ENCODE measurements around the gene RALGAPA2. TPM values are rescaled to one million over a fixed set of nuclear protein-coding genes. Genes with fewer than 3 reads are reported as not detected.

The RALGAPA2 gene
- total RNA-seq, 2 experiments from 2014 or later = 20.2 to 26.4 TPM

GRCh38 chr20:20395903-20396568 lies 316.4 kb downstream of the RALGAPA2 start:
- ATAC-seq (no peak), DNase-seq (no peak)
- Mint-ChIP-seq H3K4me3 (no peak overlapping the region), H3K27ac (no peak overlapping the region), H3K4me1 (no peaks in the 10 kb centered on the region), H3K36me3 (ENCODE audit: low read depth) (peaks cover 10% of the 10 kb centered on the region), H3K9me3 (ENCODE audit: low read depth) (no peaks in the 10 kb centered on the region), H3K27me3 (no peaks in the 10 kb centered on the region)
- ChIA-PET POLR2A (no interaction called here), CTCF (no interaction called here)
- intact Hi-C loops (cut with DNase I, micrococcal nuclease) = no loop called here

- ATAC-seq = no peak
- no peaks in the 10 kb centered on the region for H3K27me3 Mint-ChIP-seq
Measured at GRCh38 chr20:20395087-20395486, 317.4 kb downstream of the RALGAPA2 start.

GRCh38 chr20:20393207-20394120 lies 319.0 kb downstream of the RALGAPA2 start:
- DNase-seq = no peak
- POLR2A ChIA-PET = no interaction called here
- Mint-ChIP-seq H3K36me3 (ENCODE audit: low read depth) (peaks cover 5% of the 10 kb centered on the region), H3K4me3 (no peak overlapping the region), H3K27ac (no peak overlapping the region), H3K27me3 (no peaks in the 10 kb centered on the region), H3K4me1 (no peaks in the 10 kb centered on the region), H3K9me3 (ENCODE audit: low read depth) (no peaks in the 10 kb centered on the region)
- no peak for ATAC-seq
- intact Hi-C loops (cut with DNase I, micrococcal nuclease) = no loop called here
- CTCF ChIA-PET = no interaction called here

More at GRCh38 chr20:20395087-20395486, 317.4 kb downstream of the RALGAPA2 start:
- no peaks in the 10 kb centered on the region for H3K4me1 Mint-ChIP-seq
- CTCF ChIA-PET = interaction anchor here (0.6 kb wide), 1 partner anchor 60 kb away, joined by 3 read pairs; no protein-coding TSS in a partner anchor
- no peak for DNase-seq
- H3K36me3 Mint-ChIP-seq (ENCODE audit: low read depth) = peaks cover 8% of the 10 kb centered on the region
- no peaks in the 10 kb centered on the region for H3K9me3 Mint-ChIP-seq (ENCODE audit: low read depth)
- H3K4me3 Mint-ChIP-seq = no peak overlapping the region
- POLR2A ChIA-PET = no interaction called here
- no peak overlapping the region for H3K27ac Mint-ChIP-seq
- intact Hi-C loops (cut with DNase I, micrococcal nuclease) = no loop called here

GRCh38 chr20:20391766-20392165 lies 320.7 kb downstream of the RALGAPA2 start:
- Mint-ChIP-seq H3K4me1 (no peaks in the 10 kb centered on the region), H3K27ac (no peak overlapping the region), H3K36me3 (ENCODE audit: low read depth) (peaks cover 5% of the 10 kb centered on the region), H3K9me3 (ENCODE audit: low read depth) (no peaks in the 10 kb centered on the region), H3K27me3 (no peaks in the 10 kb centered on the region), H3K4me3 (no peak overlapping the region)
- POLR2A ChIA-PET = no interaction called here
- no peak for ATAC-seq
- intact Hi-C loops (cut with DNase I, micrococcal nuclease) = no loop called here
- no peak for DNase-seq
- CTCF ChIA-PET = no interaction called here

- Mint-ChIP-seq H3K9me3 (ENCODE audit: low read depth) (no peaks in the 10 kb centered on the region), H3K4me1 (no peaks in the 10 kb centered on the region), H3K4me3 (no peak overlapping the region), H3K36me3 (ENCODE audit: low read depth) (peaks cover 5% of the 10 kb centered on the region), H3K27ac (no peak overlapping the region), H3K27me3 (no peaks in the 10 kb centered on the region)
- ChIA-PET POLR2A (no interaction called here), CTCF (interaction anchor here (0.8 kb wide), 1 partner anchor 174 kb away, joined by 3 read pairs; no protein-coding TSS in a partner anchor)
- ATAC-seq (no peak), DNase-seq (no peak)
- intact Hi-C loops (cut with DNase I, micrococcal nuclease) = no loop called here
Measured at GRCh38 chr20:20391115-20391514, 321.3 kb downstream of the RALGAPA2 start.

GRCh38 chr20:20390393-20390792 lies 322.1 kb downstream of the RALGAPA2 start:
- H3K4me1 Mint-ChIP-seq = no peaks in the 10 kb centered on the region
- intact Hi-C loops (cut with DNase I, micrococcal nuclease) = no loop called here

GRCh38 chr20:20386192-20386591 lies 326.3 kb downstream of the RALGAPA2 start:
- Mint-ChIP-seq H3K27ac (no peak overlapping the region), H3K36me3 (ENCODE audit: low read depth) (peaks cover 2% of the 10 kb centered on the region), H3K9me3 (ENCODE audit: low read depth) (no peaks in the 10 kb centered on the region), H3K4me1 (no peaks in the 10 kb centered on the region), H3K27me3 (no peaks in the 10 kb centered on the region), H3K4me3 (no peak overlapping the region)
- CTCF ChIA-PET = no interaction called here
- POLR2A ChIA-PET = interaction anchor here (0.7 kb wide), 1 partner anchor 170 kb away, joined by 3 read pairs; no protein-coding TSS in a partner anchor
- intact Hi-C loops (cut with DNase I, micrococcal nuclease) = no loop called here
- DNase-seq (no peak), ATAC-seq (no peak)

More at GRCh38 chr20:20390393-20390792, 322.1 kb downstream of the RALGAPA2 start:
- no peak overlapping the region for H3K4me3 Mint-ChIP-seq
- DNase-seq (no peak), ATAC-seq (no peak)
- ChIA-PET POLR2A (no interaction called here), CTCF (interaction anchor here (1.3 kb wide), 1 partner anchor 28 kb away, joined by 3 read pairs; no protein-coding TSS in a partner anchor)
- no peaks in the 10 kb centered on the region for H3K9me3 Mint-ChIP-seq (ENCODE audit: low read depth)
- H3K27ac Mint-ChIP-seq = no peak overlapping the region
- H3K27me3 Mint-ChIP-seq = no peaks in the 10 kb centered on the region
- peaks cover 4% of the 10 kb centered on the region for H3K36me3 Mint-ChIP-seq (ENCODE audit: low read depth)

GRCh38 chr20:20375862-20376261 lies 336.6 kb downstream of the RALGAPA2 start:
- POLR2A ChIA-PET = no interaction called here
- Mint-ChIP-seq H3K4me1 (peaks cover 7% of the 10 kb centered on the region), H3K9me3 (ENCODE audit: low read depth) (no peaks in the 10 kb centered on the region), H3K36me3 (ENCODE audit: low read depth) (peaks cover 2% of the 10 kb centered on the region), H3K27me3 (peaks cover 41% of the 10 kb centered on the region), H3K4me3 (no peak overlapping the region), H3K27ac (no peak overlapping the region)
- intact Hi-C loops (cut with DNase I, micrococcal nuclease) = no loop called here
- no peak for ATAC-seq
- no peak for DNase-seq
- CTCF ChIA-PET = interaction anchor here (0.6 to 1.2 kb wide), 2 partner anchors 8 to 169 kb away, joined by 3 read pairs; no protein-coding TSS in a partner anchor

- no peak overlapping the region for H3K4me3 Mint-ChIP-seq
- H3K36me3 Mint-ChIP-seq (ENCODE audit: low read depth) = peaks cover 5% of the 10 kb centered on the region
- DNase-seq (no peak), ATAC-seq (no peak)
- H3K27me3 Mint-ChIP-seq = peaks cover 43% of the 10 kb centered on the region
- ChIA-PET POLR2A (no interaction called here), CTCF (interaction anchor here (2.1 kb wide), 1 partner anchor 12 kb away, joined by 6 read pairs; no protein-coding TSS in a partner anchor)
- intact Hi-C loops (cut with DNase I, micrococcal nuclease) = no loop called here
- H3K27ac Mint-ChIP-seq = no peak overlapping the region
- H3K4me1 Mint-ChIP-seq = peaks cover 11% of the 10 kb centered on the region
- no peaks in the 10 kb centered on the region for H3K9me3 Mint-ChIP-seq (ENCODE audit: low read depth)
Measured at GRCh38 chr20:20373091-20373571, 339.3 kb downstream of the RALGAPA2 start.

- peak overlapping the region; percentile 49 for H3K27ac Mint-ChIP-seq
- H3K4me3 Mint-ChIP-seq = peak overlapping the region; percentile 77
- ATAC-seq = no peak
- peaks cover 14% of the 10 kb centered on the region for H3K4me1 Mint-ChIP-seq
- peaks cover 5% of the 10 kb centered on the region for H3K36me3 Mint-ChIP-seq (ENCODE audit: low read depth)
- no peaks in the 10 kb centered on the region for H3K9me3 Mint-ChIP-seq (ENCODE audit: low read depth)
- peaks cover 47% of the 10 kb centered on the region for H3K27me3 Mint-ChIP-seq
- ChIA-PET POLR2A (no interaction called here), CTCF (interaction anchor here (0.7 to 2.1 kb wide), 6 partner anchors 10 to 422 kb away, joined by 3 to 10 read pairs (median 3); no protein-coding TSS in a partner anchor)
- DNase-seq = no peak
- intact Hi-C loops (cut with DNase I, micrococcal nuclease) = no loop called here
Measured at GRCh38 chr20:20371681-20372080, 340.8 kb downstream of the RALGAPA2 start.

GRCh38 chr20:20371083-20371482 lies 341.4 kb downstream of the RALGAPA2 start:
- peak overlapping the region; percentile 77 for H3K4me3 Mint-ChIP-seq
- DNase-seq (no peak), ATAC-seq (no peak)
- intact Hi-C loops (cut with DNase I, micrococcal nuclease) = no loop called here
- no peaks in the 10 kb centered on the region for H3K9me3 Mint-ChIP-seq (ENCODE audit: low read depth)
- CTCF ChIA-PET = interaction anchor here (0.8 to 2.1 kb wide), 6 partner anchors 10 to 190 kb away, joined by 3 to 10 read pairs (median 4); no protein-coding TSS in a partner anchor
- peaks cover 17% of the 10 kb centered on the region for H3K4me1 Mint-ChIP-seq
- POLR2A ChIA-PET = no interaction called here
- no peak overlapping the region for H3K27ac Mint-ChIP-seq
- peaks cover 50% of the 10 kb centered on the region for H3K27me3 Mint-ChIP-seq
- H3K36me3 Mint-ChIP-seq (ENCODE audit: low read depth) = peaks cover 5% of the 10 kb centered on the region

Data from activated CD4-positive, alpha-beta T cell treated with anti-CD3 and anti-CD28 coated beads for 36 hours (primary cell).